HT-29 (cell line): ENCODE results near the gene ADAMTSL1. TPM values are rescaled to one million over a fixed set of nuclear protein-coding genes. Genes with fewer than 3 reads are reported as not detected.

Source experiments
- DNase-seq: peaks from one replicate; pipeline ENCODE4 v3.0.0-alpha.2; 2015; ENCODE audit warnings: low spot score
- total RNA-seq: library from RNA; depleted of rRNA; stranded (reverse); fragments of >200 nt; shearing (Covaris generic); gene quantifications from 2 replicates; pipeline ENCODE4 v1.2.3, GENCODE V29; 2014

The ADAMTSL1 gene
- total RNA-seq, 1 experiment from 2014 or later = not detected

- DNase-seq = no peak
Measured at GRCh38 chr9:18501949-18502348, 28.0 kb downstream of the ADAMTSL1 start.

GRCh38 chr9:18502546-18502945 lies 28.6 kb downstream of the ADAMTSL1 start:
- no peak for DNase-seq

GRCh38 chr9:18504707-18505106 lies 30.8 kb downstream of the ADAMTSL1 start:
- DNase-seq = no peak

GRCh38 chr9:18507151-18507550 lies 33.2 kb downstream of the ADAMTSL1 start:
- DNase-seq = no peak

GRCh38 chr9:18516514-18516913 lies 42.6 kb downstream of the ADAMTSL1 start:
- DNase-seq = no peak

GRCh38 chr9:18516965-18517364 lies 43.0 kb downstream of the ADAMTSL1 start:
- no peak for DNase-seq

- DNase-seq = no peak
Measured at GRCh38 chr9:18520416-18521047, 46.6 kb downstream of the ADAMTSL1 start.

- DNase-seq = no peak
Measured at GRCh38 chr9:18526685-18527084, 52.7 kb downstream of the ADAMTSL1 start.

GRCh38 chr9:18531136-18532065 lies 57.4 kb downstream of the ADAMTSL1 start:
- no peak for DNase-seq

GRCh38 chr9:18534611-18535010 lies 60.7 kb downstream of the ADAMTSL1 start:
- DNase-seq = no peak

- DNase-seq = no peak
Measured at GRCh38 chr9:18536554-18536953, 62.6 kb downstream of the ADAMTSL1 start.

- no peak for DNase-seq
Measured at GRCh38 chr9:18539203-18539693, 65.3 kb downstream of the ADAMTSL1 start.

GRCh38 chr9:18542837-18543405 lies 69.0 kb downstream of the ADAMTSL1 start:
- DNase-seq = no peak

- no peak for DNase-seq
Measured at GRCh38 chr9:18543406-18544192, 69.6 kb downstream of the ADAMTSL1 start.

- no peak for DNase-seq
Measured at GRCh38 chr9:18544456-18544855, 70.5 kb downstream of the ADAMTSL1 start.

- no peak for DNase-seq
Measured at GRCh38 chr9:18545636-18546360, 71.8 kb downstream of the ADAMTSL1 start.

- no peak for DNase-seq
Measured at GRCh38 chr9:18548456-18548855, 74.5 kb downstream of the ADAMTSL1 start.

GRCh38 chr9:18549772-18550171 lies 75.8 kb downstream of the ADAMTSL1 start:
- no peak for DNase-seq

- DNase-seq = no peak
Measured at GRCh38 chr9:18550286-18550685, 76.3 kb downstream of the ADAMTSL1 start.

- DNase-seq = no peak
Measured at GRCh38 chr9:18554244-18554643, 80.3 kb downstream of the ADAMTSL1 start.
